ENCODE results near the gene TUBGCP5. TPM values are rescaled to one million over a fixed set of nuclear protein-coding genes. Genes with fewer than 3 reads are reported as not detected.

TUBGCP5 gene
- total RNA-seq, 1 donor from 2014 or later = 34.3 TPM

DNA sequence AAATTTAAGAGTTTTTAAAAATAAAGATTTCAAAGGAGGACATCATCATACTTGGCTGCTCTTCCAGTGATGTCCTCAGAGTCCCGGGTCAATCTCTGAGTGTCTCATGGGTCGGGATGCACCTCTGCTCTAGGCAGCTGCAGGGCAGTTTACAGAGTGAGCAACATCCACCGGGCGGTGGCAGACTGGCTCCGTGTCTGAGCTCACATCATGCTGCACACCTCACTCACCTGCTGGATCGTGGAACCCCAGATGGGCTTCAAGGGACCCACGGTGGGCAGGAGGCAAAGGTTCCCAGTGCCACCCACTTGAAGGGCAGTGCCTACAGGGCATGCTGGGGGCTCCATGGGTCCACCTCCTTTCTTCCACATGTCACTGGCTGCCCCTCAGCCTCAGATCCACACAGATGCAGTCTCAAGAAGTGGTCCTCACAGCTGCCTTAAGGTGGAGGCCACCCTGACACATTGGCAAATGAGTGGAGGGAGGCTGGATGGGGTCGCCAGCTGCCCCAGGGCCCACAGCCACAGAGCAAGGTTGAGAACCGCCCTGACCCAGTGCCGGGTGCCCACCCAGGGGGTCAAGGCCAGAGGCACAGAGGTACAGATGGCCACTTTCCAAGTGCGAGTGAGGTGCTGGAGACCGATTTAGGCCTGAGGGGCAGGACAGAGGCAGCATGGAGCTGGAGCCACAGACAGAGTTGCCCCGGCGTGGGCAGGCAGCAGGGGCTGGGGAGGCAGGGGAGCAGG lies 84.4 kb downstream of the TUBGCP5 start:
- H3K27me3 Mint-ChIP-seq (ENCODE audit: insufficient read depth, low read depth) = peaks cover 5% of the 10 kb centered on the region
- H3K4me3 Mint-ChIP-seq = no peak overlapping the region
- Histone ChIP-seq H3K79me2 (ENCODE audit: low read depth) (peaks cover 50% of the 10 kb centered on the region), H3K9ac (no peak overlapping the region), H3K4me2 (no peak overlapping the region), H3K4me1 (peaks cover 19% of the 10 kb centered on the region), H2AFZ (replicated peaks) (no peak overlapping the region), H4K20me1 (ENCODE audit: low read depth) (peaks cover 96% of the 10 kb centered on the region), H3K27me3 (peaks cover 8% of the 10 kb centered on the region), H3K4me3 (no peak overlapping the region), H3K27ac (no peak overlapping the region), H3F3A (ENCODE audit: low read depth) (no peaks in the 10 kb centered on the region), H3K36me3 (no peaks in the 10 kb centered on the region), H3K9me3 (ENCODE audit: low read depth) (no peaks in the 10 kb centered on the region)
- no peaks in the 10 kb centered on the region for H3K9me3 Mint-ChIP-seq
- TF ChIP-seq EZH2phosphoT487 (IDR thresholded peaks at IDR 0.05) (no peak), EZH2 (IDR thresholded peaks at IDR 0.05) (no peak)
- TF ChIP-seq, protein P1, sequence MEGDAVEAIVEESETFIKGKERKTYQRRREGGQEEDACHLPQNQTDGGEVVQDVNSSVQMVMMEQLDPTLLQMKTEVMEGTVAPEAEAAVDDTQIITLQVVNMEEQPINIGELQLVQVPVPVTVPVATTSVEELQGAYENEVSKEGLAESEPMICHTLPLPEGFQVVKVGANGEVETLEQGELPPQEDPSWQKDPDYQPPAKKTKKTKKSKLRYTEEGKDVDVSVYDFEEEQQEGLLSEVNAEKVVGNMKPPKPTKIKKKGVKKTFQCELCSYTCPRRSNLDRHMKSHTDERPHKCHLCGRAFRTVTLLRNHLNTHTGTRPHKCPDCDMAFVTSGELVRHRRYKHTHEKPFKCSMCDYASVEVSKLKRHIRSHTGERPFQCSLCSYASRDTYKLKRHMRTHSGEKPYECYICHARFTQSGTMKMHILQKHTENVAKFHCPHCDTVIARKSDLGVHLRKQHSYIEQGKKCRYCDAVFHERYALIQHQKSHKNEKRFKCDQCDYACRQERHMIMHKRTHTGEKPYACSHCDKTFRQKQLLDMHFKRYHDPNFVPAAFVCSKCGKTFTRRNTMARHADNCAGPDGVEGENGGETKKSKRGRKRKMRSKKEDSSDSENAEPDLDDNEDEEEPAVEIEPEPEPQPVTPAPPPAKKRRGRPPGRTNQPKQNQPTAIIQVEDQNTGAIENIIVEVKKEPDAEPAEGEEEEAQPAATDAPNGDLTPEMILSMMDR (IDR thresholded peaks at IDR 0.05) = no peak
- no peak for DNase-seq (ENCODE audit: low spot score)
- peaks cover 56% of the 10 kb centered on the region for H3K4me1 Mint-ChIP-seq
- H3K36me3 Mint-ChIP-seq = no peaks in the 10 kb centered on the region
- H3K27ac Mint-ChIP-seq = no peak overlapping the region

DNA sequence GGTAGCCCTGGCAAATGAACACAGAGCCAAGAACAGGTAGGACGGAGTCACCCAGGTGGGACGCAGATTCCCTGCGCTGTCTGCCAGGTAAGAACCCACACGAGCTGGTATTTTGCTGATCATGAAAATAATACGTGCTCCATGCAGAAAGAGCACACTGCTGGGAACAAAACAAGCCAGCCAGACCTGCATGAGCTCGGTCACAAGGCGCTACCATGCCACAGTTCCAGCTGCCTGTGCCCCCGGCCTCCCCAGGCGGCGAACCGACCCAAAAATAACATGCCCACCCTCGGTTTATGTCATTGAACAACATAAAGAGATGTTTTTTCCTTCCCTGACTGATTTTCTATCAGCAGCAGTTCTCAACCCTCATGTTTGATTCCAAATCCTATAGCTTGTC lies 85.0 kb downstream of the TUBGCP5 start:
- no peak for TF ChIP-seq EZH2 (IDR thresholded peaks at IDR 0.05)
- TF ChIP-seq, protein P1 (IDR thresholded peaks at IDR 0.05) = no peak
- TF ChIP-seq EZH2phosphoT487 (IDR thresholded peaks at IDR 0.05) = no peak
- no peak overlapping the region for H3K27ac ChIP-seq
- H3K79me2 ChIP-seq (ENCODE audit: low read depth) = peaks cover 50% of the 10 kb centered on the region
- Mint-ChIP-seq H3K27me3 (ENCODE audit: insufficient read depth, low read depth) (peaks cover 5% of the 10 kb centered on the region), H3K36me3 (no peaks in the 10 kb centered on the region), H3K9me3 (no peaks in the 10 kb centered on the region), H3K27ac (no peak overlapping the region), H3K4me3 (no peak overlapping the region), H3K4me1 (peaks cover 58% of the 10 kb centered on the region)
- H4K20me1 ChIP-seq (ENCODE audit: low read depth) = peaks cover 94% of the 10 kb centered on the region
- no peaks in the 10 kb centered on the region for H3F3A ChIP-seq (ENCODE audit: low read depth)
- H3K9ac ChIP-seq = no peak overlapping the region
- no peaks in the 10 kb centered on the region for H3K9me3 ChIP-seq (ENCODE audit: low read depth)
- no peak overlapping the region for H3K4me3 ChIP-seq
- H3K4me2 ChIP-seq = no peak overlapping the region
- H3K27me3 ChIP-seq = peaks cover 8% of the 10 kb centered on the region
- no peak overlapping the region for H2AFZ ChIP-seq (replicated peaks)
- no peaks in the 10 kb centered on the region for H3K36me3 ChIP-seq
- DNase-seq (ENCODE audit: low spot score) = no peak
- H3K4me1 ChIP-seq = peaks cover 19% of the 10 kb centered on the region

DNA sequence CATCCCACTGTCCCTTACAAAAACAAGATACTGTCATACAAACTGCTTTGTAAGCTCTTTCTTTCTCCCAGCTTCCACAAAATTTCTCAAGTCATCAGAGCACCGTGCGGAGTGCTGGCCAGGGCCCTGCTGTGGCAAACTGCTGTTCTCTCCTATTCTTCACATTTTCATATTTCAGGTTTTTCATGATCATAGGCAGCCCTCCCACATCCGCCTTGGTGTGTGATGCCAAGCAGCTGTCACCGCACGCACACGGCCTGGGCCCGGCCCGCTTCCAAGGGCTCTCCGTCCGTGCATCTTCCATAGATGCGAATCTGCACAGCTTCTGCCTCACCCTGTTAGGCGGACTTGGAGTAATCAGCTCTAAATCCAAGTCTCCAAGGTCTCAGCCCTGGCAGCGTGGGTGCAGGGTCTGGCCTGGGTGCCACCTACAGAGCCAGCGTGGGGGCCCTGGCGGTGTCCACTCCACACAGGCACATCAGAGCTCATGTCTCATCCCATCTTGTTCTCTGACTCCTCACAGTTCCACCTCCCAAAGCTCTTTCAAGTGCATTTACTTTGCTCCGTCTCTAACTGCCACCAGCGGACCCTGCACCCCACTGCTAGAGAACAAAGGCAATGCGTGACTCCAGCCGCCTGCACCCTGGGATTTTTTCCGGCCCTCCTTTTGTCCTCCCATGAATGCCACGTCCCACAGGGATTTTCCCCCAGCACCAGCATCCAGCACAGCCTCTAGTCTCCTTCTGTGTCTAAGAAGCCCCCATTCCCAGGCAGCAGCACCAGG lies 86.4 kb downstream of the TUBGCP5 start:
- peak; percentile 61 for DNase-seq (ENCODE audit: low spot score)
- H3K4me3 Mint-ChIP-seq = peak overlapping the region; percentile 49
- H3K27ac ChIP-seq = no peak overlapping the region
- H3K4me1 Mint-ChIP-seq = peaks cover 68% of the 10 kb centered on the region
- H3K36me3 Mint-ChIP-seq = peaks cover 3% of the 10 kb centered on the region
- peaks cover 59% of the 10 kb centered on the region for H3K79me2 ChIP-seq (ENCODE audit: low read depth)
- peaks cover 8% of the 10 kb centered on the region for H3F3A ChIP-seq (ENCODE audit: low read depth)
- no peaks in the 10 kb centered on the region for H3K36me3 ChIP-seq
- H3K27me3 ChIP-seq = peaks cover 8% of the 10 kb centered on the region
- H3K4me3 ChIP-seq = no peak overlapping the region
- TF ChIP-seq EZH2phosphoT487 (IDR thresholded peaks at IDR 0.05) (no peak), EZH2 (IDR thresholded peaks at IDR 0.05) (no peak)
- TF ChIP-seq, protein P1 (IDR thresholded peaks at IDR 0.05) = no peak
- no peak overlapping the region for H2AFZ ChIP-seq (replicated peaks)
- peaks cover 28% of the 10 kb centered on the region for H3K4me1 ChIP-seq
- H3K9me3 Mint-ChIP-seq = no peaks in the 10 kb centered on the region
- H3K27me3 Mint-ChIP-seq (ENCODE audit: insufficient read depth, low read depth) = peaks cover 2% of the 10 kb centered on the region
- H3K27ac Mint-ChIP-seq = peak overlapping the region; percentile 92
- H3K9me3 ChIP-seq (ENCODE audit: low read depth) = no peaks in the 10 kb centered on the region
- H3K4me2 ChIP-seq = peak overlapping the region; percentile 52
- peaks cover 92% of the 10 kb centered on the region for H4K20me1 ChIP-seq (ENCODE audit: low read depth)
- no peak overlapping the region for H3K9ac ChIP-seq
